HG03378 (cell line): ENCODE results near the gene ARL5A.

Experiments used
- ATAC-seq: cut with Tn5 transposase; IDR thresholded peaks from one replicate; pipeline ENCODE4 v1.9.1; 2021; ENCODE audit warnings: mild to moderate bottlenecking, moderate library complexity; ENCODE audit not compliant: unreplicated experiment

The ARL5A gene

GRCh38 chr2:151769606-151770005, 58.6 kb downstream of the ARL5A start:
- ATAC-seq, result no peak

GRCh38 chr2:151767536-151767935, 60.7 kb downstream of the ARL5A start:
- ATAC-seq, result no peak

- peak; percentile 44 for ATAC-seq
These were observed 61.6 kb downstream of the ARL5A start for GRCh38 chr2:151766437-151767153.

GRCh38 chr2:151765760-151766410, 62.3 kb downstream of the ARL5A start:
- ATAC-seq, result peak; percentile 33

- ATAC-seq, result no peak
These were observed 65.5 kb downstream of the ARL5A start for GRCh38 chr2:151762694-151763093.

GRCh38 chr2:151761687-151762086, 66.5 kb downstream of the ARL5A start:
- ATAC-seq, result no peak

GRCh38 chr2:151761193-151761592, 67.0 kb downstream of the ARL5A start:
- ATAC-seq, result no peak

- ATAC-seq, result no peak
These were observed 68.0 kb downstream of the ARL5A start for GRCh38 chr2:151760139-151760650.

- no peak for ATAC-seq
These were observed 69.5 kb downstream of the ARL5A start for GRCh38 chr2:151758744-151759143.

- no peak for ATAC-seq
These were observed 70.4 kb downstream of the ARL5A start for GRCh38 chr2:151757861-151758260.

- ATAC-seq, result no peak
These were observed 71.4 kb downstream of the ARL5A start for GRCh38 chr2:151756820-151757219.

- no peak for ATAC-seq
These were observed 73.8 kb downstream of the ARL5A start for GRCh38 chr2:151754253-151754897.

GRCh38 chr2:151753540-151753939, 74.7 kb downstream of the ARL5A start:
- ATAC-seq, result no peak
